ENCODE results near the gene GRM6.

Gene GRM6

DNA sequence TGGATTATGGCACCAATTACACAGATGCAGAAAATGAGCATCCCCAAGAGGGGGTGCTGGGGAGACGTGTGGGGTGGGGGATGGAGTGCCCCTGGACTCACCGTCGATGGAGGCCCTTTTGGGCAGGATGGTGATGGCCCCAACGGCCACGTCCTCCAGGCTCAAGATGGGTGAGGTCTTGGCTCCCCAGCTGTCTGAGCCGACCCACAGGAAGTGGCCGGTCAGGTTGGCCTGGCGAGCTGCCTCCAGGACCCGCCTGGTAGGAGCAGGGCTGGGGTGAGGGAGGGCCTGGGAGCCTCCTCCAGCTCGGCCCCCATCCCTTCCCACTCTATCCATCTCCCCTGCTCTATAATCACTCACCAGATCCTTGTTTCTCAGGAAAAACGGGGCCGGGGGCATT is 4.6 kb downstream of the GRM6 start:
- DNase-seq (ENCODE audit: low spot score in 2 of 2) (no peak), ATAC-seq (no peak)
- no peaks in the 10 kb centered on the region for H3K36me3 Mint-ChIP-seq
- H3K9me3 Mint-ChIP-seq: peaks cover 3% of the 10 kb centered on the region
- no peak overlapping the region for H3K27ac Mint-ChIP-seq
- peaks cover 6% of the 10 kb centered on the region for H3K4me1 Mint-ChIP-seq
- H3K4me3 Mint-ChIP-seq: no peak overlapping the region

DNA sequence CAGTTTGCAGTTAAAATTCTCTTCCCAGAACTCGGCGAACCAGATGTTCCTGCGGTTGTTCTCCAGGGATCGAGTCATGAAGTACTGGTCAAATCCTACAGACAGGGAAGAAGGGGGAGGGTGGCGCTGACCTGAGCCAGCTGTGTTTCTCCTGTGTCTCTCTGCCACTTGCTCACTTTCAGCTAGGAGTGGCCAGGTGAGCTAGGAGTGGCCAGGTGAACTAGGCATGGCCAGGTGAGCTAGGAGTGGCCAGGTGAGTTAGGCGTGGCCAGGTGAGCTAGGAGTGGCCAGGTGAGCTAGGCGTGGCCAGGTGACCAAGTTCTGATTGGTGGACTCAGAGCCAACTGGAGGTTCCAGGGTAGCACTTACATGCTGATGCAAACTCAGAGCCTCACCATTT is 5.8 kb downstream of the GRM6 start:
- ATAC-seq (no peak), DNase-seq (ENCODE audit: low spot score in 2 of 2) (no peak)
- Mint-ChIP-seq H3K36me3 (no peaks in the 10 kb centered on the region), H3K27ac (no peak overlapping the region), H3K4me3 (no peak overlapping the region), H3K4me1 (peaks cover 6% of the 10 kb centered on the region), H3K9me3 (peaks cover 3% of the 10 kb centered on the region)

DNA sequence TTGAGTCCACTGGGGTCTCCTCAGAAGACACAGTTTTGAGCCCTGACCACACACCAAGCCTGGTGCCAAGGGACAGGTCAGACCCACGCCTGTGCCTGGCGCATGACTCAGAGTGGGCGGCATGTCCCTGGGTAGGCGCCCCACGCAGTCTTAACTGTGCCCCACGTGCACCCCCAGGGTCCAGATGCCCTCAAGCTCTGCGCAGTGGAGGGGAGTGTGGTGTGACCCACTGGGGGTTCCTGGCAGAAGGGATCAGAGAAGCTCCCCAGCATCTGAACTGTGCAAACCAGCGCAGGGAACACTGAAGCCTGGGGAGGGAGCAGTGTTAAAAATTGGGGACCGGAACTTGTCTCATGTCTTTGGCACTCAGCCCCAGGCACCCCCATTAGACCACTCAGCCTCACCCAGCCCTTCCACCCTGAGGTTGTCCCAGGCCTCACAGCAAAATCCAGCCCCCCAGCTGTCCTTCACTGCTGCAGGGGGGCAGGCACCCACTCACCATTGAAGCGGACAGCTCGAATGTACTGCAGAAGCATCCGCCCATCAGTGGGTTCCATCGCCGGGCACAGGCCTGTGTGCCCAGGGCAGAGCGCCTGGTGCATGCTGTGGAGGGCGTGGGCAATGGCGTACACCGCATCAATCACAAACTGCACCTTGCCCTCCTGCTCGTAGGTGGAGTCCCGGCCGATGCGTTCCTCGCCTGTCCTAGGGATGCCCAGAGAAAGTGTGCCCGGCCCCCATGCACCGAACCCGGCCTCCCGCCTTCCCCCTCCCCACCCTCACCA is 6.5 kb downstream of the GRM6 start:
- peaks cover 3% of the 10 kb centered on the region for H3K4me1 Mint-ChIP-seq
- DNase-seq (ENCODE audit: low spot score in 2 of 2) (no peak), ATAC-seq (no peak)
- H3K27ac Mint-ChIP-seq: no peak overlapping the region
- no peaks in the 10 kb centered on the region for H3K36me3 Mint-ChIP-seq
- H3K4me3 Mint-ChIP-seq: no peak overlapping the region
- peaks cover 3% of the 10 kb centered on the region for H3K9me3 Mint-ChIP-seq

DNA sequence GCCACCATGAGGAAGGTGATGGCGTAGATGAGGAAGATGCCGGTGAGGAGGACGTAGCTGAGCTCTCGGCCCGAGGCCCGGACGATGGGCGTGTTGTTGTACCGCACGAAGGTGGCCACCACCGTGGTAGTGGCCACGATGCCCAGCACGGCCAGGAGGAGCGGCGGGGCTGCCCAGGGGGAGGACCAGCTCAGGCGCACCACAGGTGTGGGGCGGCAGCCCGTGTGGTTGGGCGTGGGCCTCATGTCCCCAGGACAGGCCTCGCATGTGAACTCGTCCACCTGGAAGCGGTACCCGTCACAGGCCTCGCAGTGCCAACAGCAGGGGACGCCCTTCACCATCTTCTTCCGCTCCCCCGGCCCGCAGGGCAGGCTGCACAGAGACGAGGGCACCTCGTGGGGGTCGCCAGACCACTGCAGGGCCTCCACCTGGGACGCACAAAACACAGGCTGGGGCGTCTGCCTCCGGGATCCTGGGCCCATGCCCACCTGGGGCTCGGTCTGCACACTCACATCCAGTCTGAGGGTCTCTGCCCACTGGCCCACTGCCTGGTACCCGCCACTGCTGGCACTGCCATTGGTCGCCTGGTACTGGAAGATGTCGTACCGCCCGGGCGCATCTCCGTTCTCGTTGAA is 8.7 kb downstream of the GRM6 start:
- Mint-ChIP-seq H3K4me1 (no peaks in the 10 kb centered on the region), H3K27ac (no peak overlapping the region), H3K4me3 (no peak overlapping the region), H3K36me3 (no peaks in the 10 kb centered on the region), H3K9me3 (peaks cover 3% of the 10 kb centered on the region)
- ATAC-seq: no peak
- DNase-seq (ENCODE audit: low spot score in 2 of 2): no peak

DNA sequence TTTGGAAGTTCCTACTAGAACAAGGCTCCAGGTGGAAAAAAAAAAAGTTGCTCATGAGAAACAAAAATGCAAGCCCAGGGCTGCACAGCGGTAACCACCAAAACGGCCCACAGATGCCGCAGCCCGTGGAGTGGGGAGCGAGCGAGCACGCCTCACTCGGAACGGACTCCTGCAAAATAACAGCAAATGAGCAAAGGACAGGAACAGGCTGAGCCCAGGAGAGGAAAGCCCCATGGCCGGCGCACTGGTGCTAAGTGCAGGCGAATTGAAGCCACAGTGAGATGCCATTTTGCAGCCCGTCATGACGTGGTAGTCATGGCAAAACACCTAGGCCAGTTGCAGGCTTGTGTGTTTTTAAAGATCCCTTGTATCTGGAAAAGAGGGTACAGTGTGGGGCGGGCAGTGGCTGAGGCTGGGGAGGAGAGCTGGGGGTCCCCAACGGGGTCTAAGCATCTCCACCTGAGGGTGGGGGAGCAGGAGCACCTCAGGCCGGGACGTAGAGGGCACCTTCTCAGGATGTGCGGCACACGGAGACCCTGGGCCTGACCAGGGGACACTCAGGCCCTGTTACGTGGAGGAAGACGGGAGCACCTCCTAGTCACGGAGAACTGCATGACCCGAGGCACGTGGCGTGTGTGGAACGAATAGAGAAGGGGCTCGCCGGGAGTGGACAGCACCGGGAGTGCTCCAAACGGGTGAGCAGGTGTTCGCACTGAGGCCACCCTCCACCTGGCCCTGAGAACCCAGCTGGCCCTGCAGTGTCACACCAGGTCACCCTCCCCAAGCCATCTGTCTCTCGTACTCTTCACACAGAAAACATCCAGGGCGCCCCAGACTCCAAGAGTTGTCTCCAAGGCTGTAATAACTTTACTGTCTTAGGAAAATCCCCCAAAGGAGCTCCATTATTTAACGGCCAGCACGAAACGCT is 10.7 kb downstream of the GRM6 start:
- Mint-ChIP-seq H3K4me3 (no peak overlapping the region), H3K4me1 (no peaks in the 10 kb centered on the region), H3K9me3 (peaks cover 6% of the 10 kb centered on the region), H3K36me3 (no peaks in the 10 kb centered on the region), H3K27ac (no peak overlapping the region)
- no peak for ATAC-seq
- DNase-seq (ENCODE audit: low spot score in 2 of 2): no peak

DNA sequence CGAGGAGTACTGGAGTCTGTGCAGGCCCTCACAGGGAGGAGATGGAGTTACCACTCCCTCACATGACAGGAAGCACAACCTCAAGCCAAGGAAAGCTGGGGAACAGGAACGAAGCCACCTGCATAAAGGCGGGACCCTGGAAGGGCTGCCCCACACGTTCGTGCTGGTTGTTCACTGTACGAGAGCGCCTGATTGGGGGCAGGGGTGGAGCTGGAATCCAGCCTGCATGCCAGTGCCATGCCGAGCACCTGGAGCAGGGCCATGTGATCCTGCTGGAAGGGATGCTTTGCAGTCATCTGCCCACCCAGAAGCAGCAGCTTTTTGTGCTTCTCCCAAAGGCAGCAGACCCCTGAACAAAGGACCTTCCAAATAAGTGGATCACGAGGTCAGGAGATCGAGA is 11.4 kb downstream of the GRM6 start:
- Mint-ChIP-seq H3K9me3 (peaks cover 6% of the 10 kb centered on the region), H3K4me3 (no peak overlapping the region), H3K4me1 (no peaks in the 10 kb centered on the region), H3K36me3 (no peaks in the 10 kb centered on the region), H3K27ac (no peak overlapping the region)
- DNase-seq (ENCODE audit: low spot score in 2 of 2): no peak
- no peak for ATAC-seq

DNA sequence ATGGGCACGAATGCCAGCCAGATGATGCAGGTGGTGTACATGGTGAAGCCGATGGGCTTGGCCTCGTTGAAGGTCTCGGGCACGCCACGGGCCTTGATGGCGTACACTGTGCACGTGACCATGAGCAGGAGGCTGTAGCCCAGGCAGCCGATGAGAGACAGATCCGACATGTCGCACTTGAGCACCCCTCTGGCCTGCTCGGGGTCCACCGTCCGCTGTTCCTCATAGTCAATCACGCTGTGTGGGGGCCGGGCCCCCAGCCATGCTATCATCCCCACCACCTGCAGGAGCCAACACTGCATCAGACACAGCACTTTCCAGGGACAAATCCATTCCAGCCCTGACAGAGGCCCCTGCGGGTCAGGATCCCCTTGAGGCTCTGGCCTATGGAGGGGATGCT is 12.2 kb downstream of the GRM6 start:
- peaks cover 7% of the 10 kb centered on the region for H3K9me3 Mint-ChIP-seq
- H3K4me1 Mint-ChIP-seq: no peaks in the 10 kb centered on the region
- H3K4me3 Mint-ChIP-seq: no peak overlapping the region
- DNase-seq (ENCODE audit: low spot score in 2 of 2) (no peak), ATAC-seq (no peak)
- H3K36me3 Mint-ChIP-seq: no peaks in the 10 kb centered on the region
- H3K27ac Mint-ChIP-seq: no peak overlapping the region

DNA sequence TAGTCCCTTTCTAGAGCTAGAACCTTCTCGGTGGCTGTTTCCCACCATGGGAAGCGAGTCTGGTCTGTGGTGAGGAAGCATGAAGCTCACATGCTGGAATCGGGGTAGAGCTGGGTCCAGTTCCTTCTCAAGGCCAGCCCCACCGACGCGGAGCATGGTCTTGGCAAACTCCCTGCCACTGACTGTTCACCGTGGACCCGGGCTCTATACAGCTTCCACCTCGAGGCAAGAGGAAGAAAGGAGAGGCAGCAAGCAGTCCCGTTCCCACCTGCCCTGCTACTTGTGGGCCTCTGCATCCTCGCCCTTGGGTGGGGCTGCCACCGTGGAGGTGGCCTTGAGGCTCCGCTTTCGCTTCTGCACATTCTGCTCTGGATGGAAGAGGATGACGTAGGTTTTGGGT is 13.7 kb downstream of the GRM6 start:
- ATAC-seq: no peak
- H3K4me3 Mint-ChIP-seq: no peak overlapping the region
- DNase-seq (ENCODE audit: low spot score in 2 of 2): no peak
- peaks cover 11% of the 10 kb centered on the region for H3K9me3 Mint-ChIP-seq
- H3K27ac Mint-ChIP-seq: no peak overlapping the region
- no peaks in the 10 kb centered on the region for H3K4me1 Mint-ChIP-seq
- H3K36me3 Mint-ChIP-seq: no peaks in the 10 kb centered on the region

DNA sequence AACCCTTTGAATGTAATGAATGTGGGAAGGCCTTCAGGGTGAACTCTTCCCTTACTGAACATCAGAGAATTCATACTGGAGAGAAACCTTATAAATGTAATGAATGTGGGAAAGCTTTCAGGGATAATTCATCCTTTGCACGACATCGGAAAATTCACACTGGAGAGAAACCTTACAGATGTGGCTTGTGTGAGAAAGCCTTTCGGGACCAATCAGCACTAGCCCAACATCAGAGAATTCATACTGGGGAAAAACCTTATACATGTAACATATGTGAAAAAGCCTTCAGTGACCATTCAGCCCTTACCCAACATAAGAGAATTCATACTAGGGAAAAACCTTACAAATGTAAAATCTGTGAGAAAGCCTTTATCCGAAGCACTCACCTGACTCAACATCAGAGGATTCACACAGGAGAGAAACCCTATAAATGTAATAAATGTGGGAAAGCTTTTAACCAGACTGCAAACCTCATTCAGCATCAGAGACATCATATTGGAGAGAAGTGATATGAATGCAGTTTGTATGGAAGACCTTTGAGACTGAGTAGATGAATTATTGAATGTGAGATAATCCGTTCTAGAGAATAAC is 29.6 kb downstream of the GRM6 start:
- DNase-seq (ENCODE audit: low spot score in 2 of 2) (no peak), ATAC-seq (no peak)
- H3K36me3 Mint-ChIP-seq: no peaks in the 10 kb centered on the region
- no peak overlapping the region for H3K27ac Mint-ChIP-seq
- no peaks in the 10 kb centered on the region for H3K4me1 Mint-ChIP-seq
- no peak overlapping the region for H3K4me3 Mint-ChIP-seq
- H3K9me3 Mint-ChIP-seq: peaks cover 52% of the 10 kb centered on the region

DNA sequence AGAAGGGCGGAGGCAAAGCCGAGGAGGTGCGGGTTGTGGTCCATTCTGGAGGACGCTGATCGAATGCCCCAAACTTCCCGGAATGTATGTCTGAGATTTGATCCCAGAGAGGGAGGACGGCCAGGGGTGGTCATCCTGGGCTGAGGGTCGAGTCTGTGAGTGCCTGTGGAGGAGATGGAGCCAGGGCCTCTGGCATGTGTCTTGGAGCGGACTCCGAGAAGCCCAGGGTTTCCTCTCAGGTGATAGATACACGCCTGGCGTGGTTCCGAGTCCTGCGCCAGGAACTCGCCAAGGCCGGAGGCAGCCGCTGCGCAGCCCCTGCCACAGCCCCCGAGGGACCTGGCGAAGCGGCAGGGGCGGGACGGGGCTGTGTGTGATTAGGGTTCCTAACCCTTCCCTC is 53.8 kb downstream of the GRM6 start:
- Mint-ChIP-seq H3K4me1 (no peaks in the 10 kb centered on the region), H3K36me3 (no peaks in the 10 kb centered on the region), H3K9me3 (peaks cover 38% of the 10 kb centered on the region), H3K4me3 (no peak overlapping the region), H3K27ac (no peak overlapping the region)
- ATAC-seq (no peak), DNase-seq (ENCODE audit: low spot score in 2 of 2) (no peak)

DNA sequence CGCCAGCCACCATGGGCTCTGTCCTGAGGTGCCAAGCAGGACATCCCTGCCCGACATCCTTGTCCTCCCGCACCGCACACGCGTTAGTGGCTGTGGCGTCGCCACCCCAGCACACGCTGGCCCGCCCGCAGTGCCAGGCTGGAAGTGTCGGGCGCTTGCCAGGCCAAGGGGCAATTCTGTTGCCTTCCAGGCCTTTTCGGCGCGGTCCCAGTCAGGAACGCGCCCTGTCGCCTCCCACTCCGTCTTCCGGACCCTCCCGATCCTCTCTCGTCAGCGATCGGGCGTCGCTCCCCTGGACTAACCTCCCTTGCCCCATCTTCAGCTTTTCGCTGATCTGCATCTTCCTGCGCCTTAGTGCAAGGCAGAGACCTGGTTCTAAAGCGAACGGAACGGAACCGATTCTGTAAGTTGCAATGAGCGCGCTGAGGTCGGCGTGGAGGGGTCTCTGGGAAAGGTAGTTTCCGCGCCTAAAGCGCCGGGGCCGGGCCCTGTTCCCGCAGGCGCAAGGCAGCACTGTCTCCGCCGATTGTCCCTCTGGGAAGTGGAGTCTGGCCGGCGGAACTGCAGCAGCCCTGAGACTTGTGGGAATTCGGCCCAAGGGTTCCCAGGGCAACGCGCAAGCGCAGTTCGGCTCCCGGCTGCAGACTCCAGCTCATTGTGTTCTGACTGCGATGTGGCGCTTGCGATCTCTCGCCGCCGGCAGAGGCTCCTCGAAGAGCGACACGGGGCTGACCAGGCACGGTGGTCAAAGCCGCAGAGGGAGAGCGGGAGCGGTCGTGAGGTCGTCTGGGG is 54.4 kb downstream of the GRM6 start, which contains the start of gene ZNF454:
TSS of gene ZNF454 (plus strand) at position 630 of the 792 bp plus-strand sequence. CDS start 1,594 bp downstream, outside the sequence.
- Mint-ChIP-seq H3K4me3 (no peak within 1 kb of the TSS), H3K36me3 (no peaks in the 10 kb centered on the region), H3K4me1 (no peaks in the 10 kb centered on the region), H3K27ac (no peak within 1 kb of the TSS), H3K9me3 (peaks cover 41% of the 10 kb centered on the region)
- DNase-seq (ENCODE audit: low spot score in 2 of 2) (no peak), ATAC-seq (no peak)

DNA sequence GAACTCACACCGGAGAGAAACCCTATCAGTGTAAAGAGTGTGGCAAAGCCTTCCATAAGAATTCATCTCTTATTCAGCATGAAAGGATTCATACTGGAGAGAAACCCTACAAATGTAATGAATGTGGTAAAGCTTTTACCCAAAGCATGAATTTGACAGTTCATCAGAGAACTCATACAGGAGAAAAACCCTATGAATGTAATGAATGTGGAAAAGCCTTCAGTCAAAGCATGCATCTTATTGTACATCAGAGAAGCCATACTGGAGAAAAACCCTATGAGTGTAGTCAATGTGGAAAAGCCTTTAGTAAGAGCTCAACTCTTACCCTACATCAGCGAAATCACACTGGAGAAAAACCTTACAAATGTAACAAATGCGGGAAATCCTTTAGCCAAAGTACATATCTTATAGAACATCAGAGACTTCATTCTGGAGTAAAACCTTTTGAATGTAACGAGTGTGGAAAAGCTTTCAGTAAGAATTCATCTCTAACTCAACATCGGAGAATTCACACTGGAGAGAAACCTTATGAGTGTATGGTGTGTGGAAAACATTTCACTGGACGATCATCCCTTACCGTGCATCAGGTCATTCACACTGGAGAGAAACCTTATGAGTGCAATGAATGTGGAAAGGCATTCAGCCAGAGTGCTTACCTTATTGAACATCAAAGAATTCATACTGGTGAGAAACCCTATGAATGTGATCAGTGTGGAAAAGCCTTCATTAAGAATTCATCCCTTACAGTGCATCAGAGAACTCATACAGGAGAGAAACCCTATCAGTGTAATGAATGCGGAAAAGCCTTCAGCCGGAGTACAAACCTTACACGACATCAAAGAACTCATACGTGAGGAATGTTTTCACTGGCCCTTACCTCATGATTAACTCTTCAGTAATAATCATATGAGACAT is 63.0 kb downstream of the GRM6 start:
- H3K27ac Mint-ChIP-seq: no peak overlapping the region
- H3K36me3 Mint-ChIP-seq: no peaks in the 10 kb centered on the region
- peaks cover 57% of the 10 kb centered on the region for H3K9me3 Mint-ChIP-seq
- ATAC-seq (no peak), DNase-seq (ENCODE audit: low spot score in 2 of 2) (no peak)
- H3K4me3 Mint-ChIP-seq: no peak overlapping the region
- H3K4me1 Mint-ChIP-seq: no peaks in the 10 kb centered on the region

All from stimulated activated effector memory CD8-positive, alpha-beta T cell treated with anti-CD3 and anti-CD28 coated beads, Interleukin-12 subunit alpha, Interleukin-12 subunit beta, amount 100 ng/mL, for 72 hours (primary cell).